NCI-H1694 (cell line): ENCODE results near the gene PIEZO1.

ENCODE experiments used
- DNase-seq: peaks from one replicate; lab custom pipeline; 2025; lab: John Stamatoyannopoulos, UW

PIEZO1 gene

GRCh38 chr16:88716601-88717001, 68.4 kb downstream of the PIEZO1 start:
- no peak for DNase-seq

DNA sequence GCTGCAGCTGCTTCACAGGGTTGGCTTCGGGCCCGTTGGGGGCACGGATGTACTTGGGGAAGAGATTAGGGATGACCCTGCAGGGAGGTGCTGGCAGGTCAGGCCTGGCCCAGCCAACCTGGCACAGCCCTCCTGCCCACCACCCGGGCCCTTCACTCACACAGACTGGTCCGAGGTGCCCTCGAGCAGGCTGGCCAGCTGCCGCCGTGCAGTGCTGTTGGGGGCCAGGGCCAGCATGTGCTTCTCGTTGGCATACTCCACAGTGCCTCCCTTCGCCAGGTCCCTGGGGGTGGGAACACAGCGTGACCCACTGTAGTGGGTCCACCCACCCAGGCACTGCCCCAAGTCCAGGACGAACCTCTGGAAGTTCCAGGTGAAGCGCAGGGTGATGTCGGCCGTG, 68.8 kb downstream of the PIEZO1 start:
- no peak for DNase-seq

- no peak for DNase-seq
Observed at GRCh38 chr16:88715312-88716190, 69.5 kb downstream of the PIEZO1 start.

DNA sequence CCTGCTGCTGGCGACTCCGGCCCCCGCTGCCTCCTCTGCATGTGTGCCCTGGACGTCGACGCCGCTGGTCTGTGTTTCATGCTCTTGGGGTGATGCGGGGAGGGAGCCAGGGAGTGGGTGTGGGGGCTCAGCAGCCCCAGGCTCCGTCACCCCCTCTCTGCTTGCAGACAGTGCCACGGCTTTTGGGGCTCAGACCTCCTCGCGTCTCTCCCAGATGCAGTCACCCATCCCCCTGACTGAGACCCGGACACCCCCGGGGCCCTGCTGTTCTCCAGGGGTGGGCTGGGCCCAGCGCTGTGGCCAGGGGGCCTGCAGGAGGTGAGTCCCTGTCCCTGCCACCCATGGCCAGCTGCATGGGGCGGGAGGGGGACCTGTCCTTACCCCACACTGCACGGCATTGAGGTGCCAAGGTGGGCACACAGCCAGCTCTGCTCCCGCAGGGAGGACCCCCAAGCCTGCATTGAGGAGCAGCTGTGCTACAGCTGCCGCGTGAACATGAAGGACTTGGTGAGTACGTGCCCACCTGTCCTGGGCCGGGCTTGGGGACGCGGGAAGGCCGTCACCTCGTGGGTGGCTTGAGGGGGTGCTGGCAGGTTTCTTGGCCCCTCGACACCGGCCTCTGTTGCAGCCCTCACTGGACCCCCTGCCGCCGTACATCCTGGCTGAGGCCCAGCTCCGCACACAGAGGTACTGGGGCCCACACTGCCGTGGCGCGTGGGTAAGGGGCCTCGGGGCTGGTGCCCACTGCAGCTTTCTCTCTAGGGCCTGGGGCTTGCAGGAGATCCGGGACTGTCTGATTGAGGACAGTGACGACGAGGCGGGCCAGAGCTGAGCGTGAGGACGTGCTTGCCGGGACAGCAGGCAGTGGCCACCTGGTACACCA, 70.4 kb downstream of the PIEZO1 start:
- DNase-seq = no peak

- no peak for DNase-seq
Observed at GRCh38 chr16:88713568-88714419, 71.2 kb downstream of the PIEZO1 start.

- DNase-seq = no peak
Observed at GRCh38 chr16:88713054-88713453, 72.0 kb downstream of the PIEZO1 start.

- no peak for DNase-seq
Observed at GRCh38 chr16:88712362-88712979, 72.5 kb downstream of the PIEZO1 start.

GRCh38 chr16:88711750-88712340, 73.2 kb downstream of the PIEZO1 start:
- DNase-seq = no peak

- no peak for DNase-seq
Observed at GRCh38 chr16:88710556-88710955, 74.5 kb downstream of the PIEZO1 start.

GRCh38 chr16:88706965-88707826, 77.8 kb downstream of the PIEZO1 start:
- DNase-seq = no peak

DNA sequence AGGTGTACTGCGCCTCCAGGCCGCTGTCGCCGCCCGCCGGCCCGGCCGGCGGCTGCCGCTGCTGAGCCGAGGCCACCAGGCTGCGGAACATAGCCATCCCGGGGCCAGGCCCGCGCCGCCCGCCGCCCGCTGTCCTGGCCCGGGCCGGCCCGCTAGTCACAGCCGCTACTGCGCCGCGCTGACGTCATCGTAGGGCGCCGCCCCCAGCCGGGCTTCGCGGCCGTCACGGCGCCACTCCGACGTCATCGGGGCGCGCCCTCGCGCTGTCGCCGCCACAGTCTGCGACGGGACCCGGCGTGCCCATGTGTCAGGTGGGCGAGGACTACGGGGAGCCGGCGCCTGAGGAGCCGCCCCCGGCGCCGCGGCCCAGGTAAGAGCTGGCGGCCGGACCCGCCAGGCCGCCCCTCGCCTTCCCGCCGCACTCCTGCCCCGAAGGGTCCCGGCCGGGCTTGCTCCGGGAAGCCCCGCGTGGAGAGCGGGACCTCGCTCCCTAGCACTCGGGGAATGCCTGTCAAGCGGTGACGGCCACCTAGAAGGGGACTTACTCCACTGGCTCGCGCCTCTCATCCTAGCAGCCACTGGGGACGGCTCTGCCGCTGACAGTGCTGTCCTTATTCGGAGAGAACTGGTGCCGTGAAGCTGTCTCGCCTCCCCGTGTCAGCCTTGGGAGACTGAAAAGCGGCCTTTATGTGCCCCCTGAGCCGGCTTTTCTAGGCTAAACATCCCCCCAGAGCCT, 78.6 kb downstream of the PIEZO1 start, which contains the start of the genes CTU2 and RNF166:
Gene CTU2, plus strand, starts transcription at position 275 of the 736 bp plus-strand sequence. Its CDS starts 28 bp downstream, at position 303.
Gene RNF166, minus strand, starts transcription at position 180 of the 736 bp plus-strand sequence. Its CDS starts 83 bp downstream, at position 97.
- DNase-seq = peak; percentile 28

GRCh38 chr16:88705801-88706228, 79.2 kb downstream of the PIEZO1 start:
- DNase-seq = no peak

GRCh38 chr16:88705076-88705684, 79.8 kb downstream of the PIEZO1 start:
- no peak for DNase-seq

DNA sequence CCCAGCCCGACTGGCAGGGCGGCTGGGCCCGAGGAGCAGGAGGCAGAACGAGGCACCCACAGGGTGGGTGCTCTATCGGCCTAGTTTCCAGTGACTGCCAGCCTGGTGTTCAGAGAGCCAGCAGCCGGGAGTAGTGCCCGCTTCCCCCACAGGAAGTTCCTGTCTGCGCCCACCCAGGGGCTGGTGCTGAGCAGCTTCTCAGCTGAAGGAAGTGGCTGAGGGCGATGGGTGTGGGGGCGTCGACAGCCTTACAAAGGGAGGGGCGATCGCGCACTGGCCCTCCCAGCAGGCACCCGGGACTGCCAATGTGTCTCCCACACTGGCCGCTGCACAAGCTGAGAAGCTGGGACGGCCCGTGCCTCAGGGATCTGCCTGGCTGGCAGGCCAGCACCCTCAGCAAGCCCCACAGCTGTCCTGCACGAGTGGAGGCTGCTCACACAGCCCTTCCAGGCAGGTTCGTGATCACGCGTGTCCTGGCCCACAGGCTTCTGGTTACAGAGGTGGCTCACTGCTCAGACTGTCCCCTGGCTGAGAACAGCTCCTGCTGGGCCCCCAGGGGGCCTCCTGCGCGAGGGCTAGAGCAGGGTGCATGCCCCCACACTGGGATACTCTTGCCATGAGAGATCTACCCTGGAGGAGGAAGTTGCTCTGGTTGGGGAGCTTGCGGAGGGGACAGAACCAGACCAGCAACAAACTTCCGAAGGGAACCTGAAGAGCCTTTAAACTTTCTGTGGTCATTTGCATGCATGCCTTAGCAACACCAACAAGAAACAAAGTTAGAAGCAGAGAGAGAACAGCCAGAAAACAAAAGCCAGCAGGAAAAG, 81.3 kb downstream of the PIEZO1 start:
- DNase-seq = no peak

DNA sequence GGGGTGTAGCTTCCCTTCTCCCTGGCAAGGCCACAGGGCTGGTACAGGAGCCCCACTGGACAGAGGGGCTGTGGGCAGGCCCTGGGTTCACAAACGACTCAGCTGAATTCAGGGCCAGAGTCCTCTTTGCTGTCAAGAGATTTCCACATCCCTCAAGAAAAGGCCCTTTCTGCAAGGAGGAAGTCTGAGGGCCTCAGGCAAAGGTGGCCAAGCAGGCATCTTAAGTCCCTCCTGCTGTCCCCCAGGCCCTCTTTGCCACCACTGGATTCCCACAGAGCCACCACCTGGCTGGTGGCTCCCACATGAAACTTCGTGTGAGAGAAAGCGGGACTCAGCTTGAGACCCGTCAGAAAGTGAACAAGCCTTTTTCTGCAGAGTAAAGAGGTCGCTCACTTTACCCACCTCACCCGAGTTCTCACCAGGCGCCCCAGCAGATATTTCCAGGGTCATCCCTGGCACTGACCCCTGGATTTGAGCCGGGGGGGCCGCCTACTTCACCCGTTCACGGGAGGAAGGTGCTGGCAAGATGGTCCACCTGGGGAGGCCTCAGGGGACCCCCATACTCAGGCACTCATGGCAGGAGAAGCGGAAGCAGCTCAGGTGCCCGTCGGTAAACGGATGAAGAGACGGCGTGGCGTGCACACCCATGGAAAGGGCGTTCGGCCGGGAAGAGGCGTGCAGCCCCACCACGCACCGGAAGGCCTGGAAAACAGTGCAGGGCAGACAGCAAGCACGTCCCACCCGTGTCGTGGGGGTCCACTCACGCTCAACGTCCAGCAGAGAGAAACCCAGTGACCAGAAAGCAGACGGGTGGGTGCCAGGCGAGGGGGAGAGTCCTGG, 82.4 kb downstream of the PIEZO1 start:
- no peak for DNase-seq

GRCh38 chr16:88701581-88702370, 83.2 kb downstream of the PIEZO1 start:
- no peak for DNase-seq
